Daoy (cell line): ENCODE results near the gene TMEM185B. TPM values are rescaled to one million over a fixed set of nuclear protein-coding genes. Genes with fewer than 3 reads are reported as not detected.

Source experiments
- total RNA-seq: library from RNA; depleted of rRNA; stranded (reverse); fragments of >200 nt; shearing (Covaris generic); gene quantifications from 2 replicates; pipeline ENCODE4 v1.2.3, GENCODE V29; 2014; rRNA removed

The TMEM185B gene
- total RNA-seq, 1 experiment from 2014 or later = 23.8 TPM

Other genes with a start within 250 kb of the TMEM185B start
- gene EPB41L5, start 210.3 kb downstream of the TMEM185B start, total RNA-seq = 3.0 and 6.4 TPM in 2 replicates
- gene RALB, start 29.5 kb upstream of the TMEM185B start, total RNA-seq = 37.7 and 39.5 TPM in 2 replicates
- gene INHBB, start 122.7 kb upstream of the TMEM185B start, total RNA-seq = 0.29 and 1.0 TPM in 2 replicates